Activated CD8-positive, alpha-beta memory T cell treated with anti-CD3 and anti-CD28 coated beads for 1 hour (primary cell): ENCODE results near the gene TSSK3.
A peak's percentile ranks its signal among the peaks of the same experiment; 100 is the strongest.

Source experiments
- DNase-seq, 2 donors: peaks; one replicate each; pipeline ENCODE4 v3.0.0-alpha.2; 2020; ENCODE audit warnings: low read depth in 1 of 2; ENCODE audit errors: extremely low read depth in 1 of 2

TSSK3 gene, protein sequence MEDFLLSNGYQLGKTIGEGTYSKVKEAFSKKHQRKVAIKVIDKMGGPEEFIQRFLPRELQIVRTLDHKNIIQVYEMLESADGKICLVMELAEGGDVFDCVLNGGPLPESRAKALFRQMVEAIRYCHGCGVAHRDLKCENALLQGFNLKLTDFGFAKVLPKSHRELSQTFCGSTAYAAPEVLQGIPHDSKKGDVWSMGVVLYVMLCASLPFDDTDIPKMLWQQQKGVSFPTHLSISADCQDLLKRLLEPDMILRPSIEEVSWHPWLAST

DNA sequence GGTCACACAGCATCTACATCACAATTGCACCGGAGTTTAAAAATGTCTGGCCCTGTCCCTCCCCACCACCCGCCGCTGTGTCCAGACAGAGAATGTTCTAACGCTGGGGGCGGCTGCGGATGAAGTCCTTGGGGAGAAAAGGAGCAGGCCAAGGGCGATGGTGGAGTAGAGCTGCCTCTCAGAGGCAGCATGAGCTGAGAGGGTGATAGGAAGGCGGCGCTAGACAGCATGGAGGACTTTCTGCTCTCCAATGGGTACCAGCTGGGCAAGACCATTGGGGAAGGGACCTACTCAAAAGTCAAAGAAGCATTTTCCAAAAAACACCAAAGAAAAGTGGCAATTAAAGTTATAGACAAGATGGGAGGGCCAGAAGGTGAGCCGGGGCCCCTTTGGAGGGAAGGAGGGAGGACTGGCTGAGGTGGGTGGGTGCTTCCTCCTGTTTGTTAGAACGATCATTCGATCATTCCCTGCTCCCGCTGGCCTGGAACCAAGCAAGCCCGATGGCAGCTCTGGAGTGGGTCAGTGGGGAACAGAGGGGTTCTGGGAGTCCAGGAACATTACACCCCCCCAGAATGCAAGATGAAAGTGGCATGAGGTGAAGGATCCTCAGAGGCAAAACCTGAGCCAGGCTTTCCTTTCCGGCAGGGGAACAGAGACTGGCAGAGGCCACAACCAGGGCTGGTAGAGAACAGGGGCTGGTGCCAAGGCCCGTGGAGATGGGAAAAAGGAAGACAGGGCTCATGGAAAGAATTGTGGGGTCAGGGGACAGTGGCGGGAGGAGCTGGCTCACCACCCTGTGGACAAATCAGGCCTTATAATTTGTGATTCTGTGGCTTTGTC is at the start of gene TSSK3, which contains the start of gene FAM229A:
Gene TSSK3 (plus strand): TSS at position 66 of the 840 bp plus-strand sequence. CDS start 163 bp downstream, at position 229.
Gene FAM229A (minus strand): TSS at position 12 of the 840 bp plus-strand sequence. CDS start 394 bp downstream, outside the sequence.
- DNase-seq = no peak

DNA sequence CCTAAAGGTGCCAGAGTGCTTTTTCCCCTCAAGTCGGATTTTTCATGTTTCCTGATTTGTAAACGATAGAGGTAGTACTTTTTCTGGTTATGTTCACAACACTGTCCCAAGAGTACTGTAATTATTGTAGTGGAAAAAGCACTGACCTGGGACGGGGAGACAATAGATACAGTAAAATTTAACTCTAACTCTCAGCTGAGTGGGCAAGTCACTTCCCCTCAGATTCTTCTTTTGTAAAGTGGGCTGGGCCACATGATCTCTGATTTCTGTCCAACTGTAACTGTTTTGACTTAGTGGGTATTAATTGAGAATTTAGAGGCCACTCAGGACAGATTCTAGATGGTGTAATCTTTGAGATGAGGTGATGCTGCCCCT is 45.4 kb upstream of the TSSK3 start:
- no peak for DNase-seq

DNA sequence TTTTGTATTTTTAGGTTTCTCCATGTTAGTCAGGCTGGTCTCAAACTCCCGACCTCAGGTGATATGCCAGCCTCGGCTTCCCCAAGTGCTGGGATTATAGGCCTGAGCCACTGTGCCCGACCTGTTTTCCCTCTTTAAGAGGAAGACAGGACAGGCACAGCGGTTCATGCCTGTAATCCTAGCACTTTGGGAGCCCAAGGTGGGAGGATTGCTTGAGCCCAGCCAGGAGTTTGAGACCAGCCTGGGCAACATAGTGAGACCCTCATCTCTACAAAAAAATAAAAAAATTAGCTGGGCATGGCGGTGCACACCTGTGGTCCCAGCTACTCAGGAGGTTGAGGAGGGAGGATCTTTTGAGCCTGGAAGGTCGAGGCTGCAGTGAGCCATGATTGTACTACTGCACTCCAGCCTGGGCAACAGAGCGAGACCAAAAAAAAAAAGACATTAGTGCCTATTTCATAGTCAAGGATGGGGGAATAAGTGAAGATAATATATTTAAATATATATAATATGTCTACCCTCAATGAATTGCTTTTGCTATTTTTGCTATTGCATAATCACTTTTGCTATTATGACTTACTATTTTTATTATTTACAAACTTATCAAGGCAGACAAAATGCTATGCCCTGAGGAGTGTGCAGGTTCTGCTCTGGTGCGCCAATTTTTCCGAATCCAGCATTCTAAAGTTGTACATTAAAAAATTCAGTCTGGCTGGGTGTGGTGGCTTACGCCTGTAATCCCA is 44.0 kb upstream of the TSSK3 start:
- DNase-seq = no peak

DNA sequence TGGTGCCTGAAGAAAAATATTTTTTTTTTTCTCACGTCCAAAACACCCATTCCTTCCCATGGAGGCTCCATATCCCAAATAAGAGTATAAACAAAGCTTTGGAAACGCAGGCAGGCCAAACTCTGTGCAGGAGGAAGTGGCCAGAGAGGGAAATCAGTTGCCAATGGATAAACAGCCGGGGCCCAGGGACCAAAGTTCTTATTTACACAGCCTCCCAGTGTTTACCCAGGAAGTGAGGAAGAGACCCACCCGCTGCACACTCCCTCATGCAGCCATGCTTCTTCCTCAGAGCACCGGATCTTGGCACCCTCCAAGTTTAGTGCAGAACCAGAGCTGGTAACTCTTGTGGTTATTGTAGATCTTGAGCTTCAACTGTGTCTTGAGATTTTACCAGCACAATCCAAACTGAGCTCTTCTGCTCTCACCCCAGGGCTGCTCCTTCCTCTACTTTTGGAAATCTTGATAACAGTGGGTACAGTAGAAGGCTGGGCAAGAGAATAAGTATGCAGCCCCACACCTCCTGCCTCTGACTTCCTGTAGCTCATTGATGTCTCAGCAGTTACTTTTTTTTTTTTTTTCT is 40.5 kb upstream of the TSSK3 start:
- DNase-seq = no peak

DNA sequence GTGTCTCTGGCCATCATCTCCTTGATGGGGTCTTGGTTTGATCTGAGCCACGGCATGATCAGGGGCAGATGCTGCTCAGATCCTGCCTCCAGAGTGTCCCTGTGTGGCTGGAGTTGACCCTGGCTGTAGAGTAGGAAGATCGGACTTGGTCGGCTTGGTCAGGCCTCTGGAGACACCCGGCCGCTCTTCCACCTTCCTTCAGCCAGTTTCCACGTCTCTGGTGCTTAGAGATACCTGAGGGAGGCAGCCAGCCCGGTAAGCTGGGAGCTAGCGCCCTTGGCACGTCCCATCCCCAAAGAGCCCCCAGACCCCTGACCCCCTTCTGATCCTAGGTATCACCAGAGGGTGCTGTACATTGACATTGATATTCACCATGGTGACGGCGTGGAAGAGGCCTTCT is 35.1 kb upstream of the TSSK3 start:
- DNase-seq = no peak

DNA sequence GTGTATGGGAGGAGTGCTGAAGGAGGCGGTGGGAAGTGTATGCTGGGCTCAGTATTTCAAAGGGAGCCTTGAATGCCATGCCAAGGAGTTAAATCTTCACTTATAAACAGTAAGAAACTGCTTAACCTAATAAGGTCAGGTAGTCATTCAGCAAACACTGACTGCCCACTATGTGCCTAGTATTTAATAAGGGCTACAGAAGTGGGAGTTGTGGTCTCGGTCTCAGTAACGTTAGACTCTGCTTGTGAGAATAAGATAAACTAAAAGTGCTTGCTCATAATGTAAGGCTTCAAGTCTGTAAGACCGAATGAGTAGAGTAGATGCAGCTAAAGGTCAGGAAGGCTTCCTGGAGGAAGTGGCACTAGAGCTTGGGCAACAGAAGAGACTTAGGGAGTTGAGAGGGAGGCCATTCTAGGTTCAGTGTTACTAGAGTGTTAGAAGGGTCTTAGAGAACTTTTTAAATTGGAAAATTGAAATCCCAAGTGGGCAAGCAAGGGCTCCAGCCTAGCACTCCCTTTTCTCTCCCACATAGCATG is 32.3 kb upstream of the TSSK3 start:
- no peak for DNase-seq

DNA sequence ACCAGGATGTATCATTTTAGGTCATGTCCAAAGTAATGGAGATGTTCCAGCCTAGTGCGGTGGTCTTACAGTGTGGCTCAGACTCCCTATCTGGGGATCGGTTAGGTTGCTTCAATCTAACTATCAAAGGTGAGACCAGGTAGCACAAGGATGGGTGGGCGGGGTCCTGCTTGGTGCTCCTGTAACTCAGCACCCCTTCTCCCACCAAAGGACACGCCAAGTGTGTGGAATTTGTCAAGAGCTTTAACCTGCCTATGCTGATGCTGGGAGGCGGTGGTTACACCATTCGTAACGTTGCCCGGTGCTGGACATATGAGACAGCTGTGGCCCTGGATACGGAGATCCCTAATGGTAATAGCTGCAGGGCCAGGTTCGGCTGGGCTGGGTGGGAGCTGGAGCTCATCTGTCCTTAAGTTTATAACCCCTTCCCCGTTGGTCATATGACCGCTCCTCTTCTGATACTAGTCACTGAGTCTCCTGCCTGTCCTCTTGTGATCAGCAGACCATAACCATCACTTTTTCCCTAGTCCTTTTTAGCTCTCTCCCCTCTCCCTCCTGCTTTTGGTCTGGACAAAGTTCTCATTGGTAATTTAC is 31.7 kb upstream of the TSSK3 start:
- no peak for DNase-seq

DNA sequence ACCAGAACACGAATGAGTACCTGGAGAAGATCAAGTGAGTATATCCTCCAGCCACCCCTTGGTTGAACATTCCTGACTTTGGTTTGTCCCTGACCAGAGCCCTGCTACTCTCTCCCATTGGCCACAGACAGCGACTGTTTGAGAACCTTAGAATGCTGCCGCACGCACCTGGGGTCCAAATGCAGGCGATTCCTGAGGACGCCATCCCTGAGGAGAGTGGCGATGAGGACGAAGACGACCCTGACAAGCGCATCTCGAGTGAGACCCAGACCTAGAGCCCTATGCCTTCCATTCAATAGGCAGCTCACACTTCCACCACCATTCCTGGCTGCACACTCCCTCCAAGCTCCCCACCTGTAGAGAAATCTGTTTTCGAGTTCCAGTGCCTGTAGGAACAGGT is 30.8 kb upstream of the TSSK3 start:
- no peak for DNase-seq

DNA sequence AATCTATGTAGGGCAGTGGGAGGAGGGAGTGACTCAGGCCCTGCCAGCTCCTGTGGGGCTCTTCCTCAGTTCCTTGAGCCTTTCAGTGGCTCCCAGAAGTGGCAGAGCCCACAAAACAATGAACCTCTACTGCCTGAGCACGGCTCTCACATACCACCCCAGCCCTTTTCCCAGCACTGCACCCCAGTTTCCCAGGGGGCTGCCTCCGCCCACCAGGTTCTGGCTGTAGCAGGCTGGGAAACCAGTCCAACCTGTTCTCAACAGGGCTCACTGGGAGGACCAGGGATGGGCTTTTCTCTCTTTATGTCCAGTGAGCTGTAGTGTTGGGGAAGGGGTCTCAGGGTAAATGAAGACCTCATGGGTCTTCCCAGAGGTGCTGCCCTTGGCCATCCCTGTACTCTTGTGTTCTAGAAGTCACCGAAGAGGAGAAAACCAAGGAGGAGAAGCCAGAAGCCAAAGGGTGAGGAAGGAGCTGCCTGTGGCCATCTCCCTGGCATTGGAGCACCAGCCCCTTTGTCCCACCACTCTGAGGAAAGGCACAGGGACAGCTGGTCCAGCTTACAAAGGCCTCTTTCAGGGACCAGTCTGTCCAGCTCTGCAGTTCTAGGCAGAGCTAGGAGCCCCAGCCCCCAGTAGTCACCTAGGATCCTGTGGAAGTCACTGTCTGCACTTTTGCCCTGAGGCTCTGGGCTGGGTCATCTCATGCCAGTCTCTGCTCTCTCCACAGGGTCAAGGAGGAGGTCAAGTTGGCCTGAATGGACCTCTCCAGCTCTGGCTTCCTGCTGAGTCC is 29.9 kb upstream of the TSSK3 start:
- DNase-seq = no peak

DNA sequence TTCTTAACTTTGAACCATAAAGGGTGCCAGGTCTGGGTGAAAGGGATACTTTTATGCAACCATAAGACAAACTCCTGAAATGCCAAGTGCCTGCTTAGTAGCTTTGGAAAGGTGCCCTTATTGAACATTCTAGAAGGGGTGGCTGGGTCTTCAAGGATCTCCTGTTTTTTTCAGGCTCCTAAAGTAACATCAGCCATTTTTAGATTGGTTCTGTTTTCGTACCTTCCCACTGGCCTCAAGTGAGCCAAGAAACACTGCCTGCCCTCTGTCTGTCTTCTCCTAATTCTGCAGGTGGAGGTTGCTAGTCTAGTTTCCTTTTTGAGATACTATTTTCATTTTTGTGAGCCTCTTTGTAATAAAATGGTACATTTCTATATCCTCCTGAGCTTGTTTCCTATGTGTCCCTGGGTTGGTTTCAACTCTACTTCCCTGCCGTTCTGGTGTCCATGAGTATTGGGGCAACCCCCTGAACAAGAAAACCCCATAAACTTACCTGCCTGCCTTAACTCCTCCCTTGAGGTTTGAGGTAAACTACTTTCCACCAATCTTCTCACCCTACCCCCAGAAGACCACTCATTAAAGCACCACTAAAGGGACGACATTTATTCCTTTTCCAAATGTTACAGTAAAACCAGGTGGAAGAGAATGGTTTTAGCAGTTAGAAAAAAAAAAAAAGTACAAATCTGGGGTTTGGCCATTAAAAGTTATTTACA is 28.9 kb upstream of the TSSK3 start:
- DNase-seq = no peak

DNA sequence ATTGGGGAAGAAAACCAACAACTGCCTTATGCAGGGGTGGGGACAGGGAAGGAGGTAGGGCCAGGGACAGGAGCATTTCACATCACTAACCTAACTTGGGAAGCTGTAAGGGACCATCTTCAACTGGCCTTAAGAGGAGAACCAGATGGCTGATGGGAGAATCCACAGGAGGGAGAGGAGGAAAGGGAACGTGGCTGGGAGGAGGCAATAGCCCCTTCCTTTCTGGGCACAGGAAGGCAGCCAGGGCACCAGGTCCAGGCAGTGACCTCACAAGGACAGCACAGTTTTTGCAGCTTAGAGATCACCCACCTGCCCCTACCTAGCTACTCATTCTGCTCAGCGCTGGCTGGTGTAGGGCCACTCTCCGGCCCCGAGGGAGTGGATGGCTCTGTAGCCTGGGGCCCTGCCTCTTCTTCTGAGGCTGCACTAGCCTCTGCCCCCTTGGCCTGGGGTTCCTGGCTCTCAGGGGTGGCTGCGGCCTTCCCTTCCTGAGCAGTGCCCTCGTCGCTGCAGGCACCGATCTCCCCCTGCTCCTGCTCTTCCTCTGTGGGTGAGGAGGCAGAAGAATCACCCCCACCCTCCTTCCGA is 28.0 kb upstream of the TSSK3 start:
- no peak for DNase-seq

DNA sequence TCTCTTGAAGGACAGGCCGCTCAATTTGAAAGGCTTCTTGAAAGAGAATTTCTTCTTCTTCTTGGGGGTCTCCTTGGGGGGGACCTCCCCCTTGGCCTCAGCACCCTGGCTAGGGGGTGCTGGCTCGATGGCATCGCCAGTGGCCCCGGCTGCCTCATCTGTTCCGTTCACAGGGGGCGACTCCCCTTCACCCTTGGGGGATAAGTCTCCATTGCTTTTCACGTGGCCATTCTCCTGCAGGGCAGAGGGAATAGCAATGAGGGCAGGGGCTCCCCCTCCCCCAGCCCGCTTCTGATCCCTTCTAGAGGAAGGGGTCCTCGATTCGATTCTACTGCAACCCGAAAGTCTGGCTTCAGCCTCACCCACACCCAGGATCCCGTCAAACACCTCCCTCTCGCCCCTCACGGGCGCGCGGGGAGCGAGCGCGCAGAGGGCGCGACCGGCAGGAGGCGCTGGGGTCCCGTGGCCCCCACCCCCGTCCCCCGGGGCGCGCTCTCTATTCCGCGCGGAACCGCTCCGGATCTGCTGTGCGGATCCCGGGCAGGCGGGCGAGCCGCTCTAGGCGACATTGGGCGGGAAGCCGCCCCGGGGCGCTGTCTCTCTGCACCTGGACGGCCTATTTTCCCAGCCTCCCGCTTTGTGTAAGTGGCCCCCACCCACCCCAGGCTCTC is 27.3 kb upstream of the TSSK3 start:
- DNase-seq = peak; percentile 20 to 60

DNA sequence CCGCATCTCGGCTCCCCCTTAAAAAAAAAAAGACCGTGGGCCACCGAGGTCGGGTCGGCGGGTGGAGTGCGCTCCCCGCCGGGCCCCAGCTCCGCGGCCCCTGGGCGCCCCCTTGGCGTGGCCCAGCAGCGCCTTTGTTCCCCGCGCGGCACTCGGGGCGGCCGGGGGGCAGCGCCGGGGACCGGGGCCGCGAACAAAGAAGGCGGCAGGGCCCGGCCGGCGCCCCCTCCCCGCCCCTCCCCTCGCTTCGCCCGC is 26.9 kb upstream of the TSSK3 start:
- DNase-seq = no peak

DNA sequence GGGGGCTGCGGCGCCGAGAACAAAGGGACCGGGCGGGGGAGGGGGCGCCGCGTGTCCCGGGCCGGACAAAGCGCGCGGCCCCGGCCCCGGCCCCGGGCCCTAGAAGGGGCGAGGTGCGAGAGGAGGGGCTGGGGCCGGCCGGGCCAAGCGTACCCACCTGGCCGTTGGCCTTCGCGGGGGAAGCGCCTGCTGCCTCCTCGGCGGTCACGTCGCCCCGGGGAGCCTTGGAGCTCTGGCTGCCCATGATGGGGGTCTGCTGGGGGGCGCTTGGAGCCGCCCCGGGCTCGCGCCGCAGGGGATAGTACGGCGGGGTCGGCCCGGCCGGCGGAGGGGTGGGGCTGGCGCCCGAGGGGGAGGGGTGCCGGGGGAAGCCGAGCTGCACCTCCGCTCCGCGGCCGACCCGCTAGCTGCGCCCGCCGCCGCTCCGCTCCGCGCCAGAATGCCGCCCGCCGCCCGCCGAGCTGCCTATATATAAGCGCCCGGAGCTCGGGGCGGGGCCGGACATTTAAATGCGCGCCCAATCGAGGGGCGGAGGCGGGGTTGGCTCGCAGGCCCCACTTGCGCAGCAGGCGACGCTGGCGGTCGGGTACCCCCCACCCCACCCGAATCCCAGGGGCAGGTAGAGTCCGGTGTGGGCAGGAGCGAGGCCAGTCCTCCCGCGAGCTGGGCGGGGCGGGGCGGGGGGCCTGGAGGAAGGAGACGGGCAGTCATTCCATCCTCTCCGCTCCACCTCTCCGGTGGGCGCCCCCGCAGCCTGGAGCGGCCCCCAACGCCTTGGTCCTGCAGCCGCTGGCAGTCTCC is 26.3 kb upstream of the TSSK3 start, which contains the start of gene MARCKSL1:
Gene MARCKSL1 (minus strand): TSS at position 444 of the 801 bp plus-strand sequence. CDS start 200 bp downstream, at position 244.
- peak; percentile 71 to 79 for DNase-seq

DNA sequence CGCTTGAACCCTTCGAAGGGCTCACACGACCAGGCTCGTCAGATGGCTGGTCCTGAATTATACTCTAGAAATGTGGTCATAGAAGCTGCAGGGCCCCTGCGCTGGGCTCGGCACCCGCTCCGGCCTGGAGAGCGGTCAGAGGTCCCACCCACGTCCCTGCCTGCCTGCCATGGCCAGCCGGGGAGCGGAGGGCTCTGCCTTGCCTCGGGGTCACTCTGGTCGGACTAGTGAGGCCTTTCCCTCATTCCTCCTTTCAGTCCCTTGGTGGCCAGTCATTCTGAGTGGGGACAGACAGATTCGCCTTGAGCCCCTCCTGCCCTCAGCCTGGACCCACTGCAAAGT is 25.8 kb upstream of the TSSK3 start:
- DNase-seq = no peak

DNA sequence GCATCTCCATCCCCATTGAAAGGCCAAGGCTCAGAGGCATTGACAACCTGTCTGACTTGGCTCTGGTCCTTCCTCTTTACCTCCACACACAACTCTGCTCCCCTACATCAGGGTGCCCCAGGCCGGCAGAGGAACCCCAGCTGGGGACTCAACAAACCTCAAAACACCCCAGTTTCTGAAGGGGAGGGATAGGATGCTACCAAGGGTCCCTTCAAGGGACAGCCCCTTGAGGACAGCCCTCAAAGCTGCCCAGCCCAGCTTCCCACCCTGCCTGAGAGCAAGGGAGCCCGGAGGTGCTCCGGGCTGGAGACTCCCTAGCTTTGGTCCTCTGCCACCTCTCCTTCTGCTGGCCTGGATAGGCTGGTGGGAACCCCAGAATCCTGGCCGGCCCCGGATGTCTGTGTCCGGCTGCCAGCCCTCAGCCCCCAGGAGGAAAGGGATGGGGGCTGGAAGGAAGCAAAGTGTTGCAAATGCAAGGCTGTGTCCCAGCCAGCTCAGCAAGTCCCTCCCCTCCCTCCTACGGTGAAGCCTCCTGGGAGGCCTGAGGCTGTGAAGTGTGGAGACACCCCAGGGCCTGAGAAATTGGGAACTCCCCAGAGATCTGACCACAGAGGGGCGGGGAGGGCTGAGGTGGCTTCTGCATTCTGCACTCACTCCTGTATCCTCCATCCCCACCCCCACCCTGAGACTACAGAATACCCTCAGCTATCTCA is 25.2 kb upstream of the TSSK3 start:
- no peak for DNase-seq
